Right renal pelvis (tissue), 4 donors: ENCODE measurements around the gene RPS27A. TPM values are rescaled to one million over a fixed set of nuclear protein-coding genes. Genes with fewer than 3 reads are reported as not detected.

Source experiments
- polyA plus RNA-seq, 4 donors: library from polyadenylated mRNA; unstranded; fragments of 120-200 nt; gene quantifications; one replicate each; pipeline ENCODE4 v1.2.1, GENCODE V29; 2013; ENCODE audit not compliant: insufficient read length in 4 of 4

Gene RPS27A
- polyA plus RNA-seq, 4 donors: 1,624 to 1,922 (median 1,810) TPM

Other genes starting within 250 kb of the RPS27A start
- 100 to 1,000 TPM; 347 to 402 (median 378) TPM for gene RTN4, start 182.2 kb upstream of the RPS27A start, polyA plus RNA-seq
- gene CLHC1, start 395 bp upstream of the RPS27A start, polyA plus RNA-seq: 10 to 100 TPM; 18.6 to 26.3 (median 21.3) TPM
- gene MTIF2, start 36.5 kb downstream of the RPS27A start, polyA plus RNA-seq: 10 to 100 TPM; 37.9 to 42.4 (median 41.9) TPM
- 10 to 100 TPM; 52.8 to 72.6 (median 68.1) TPM for gene CCDC88A, start 187.2 kb downstream of the RPS27A start, polyA plus RNA-seq